Panc1 (cell line): Measurements from ENCODE around the gene RASSF7. TPM values are rescaled to one million over a fixed set of nuclear protein-coding genes. Genes with fewer than 3 reads are reported as not detected.

Source experiments
- ATAC-seq: fragments of 200-7000 bp; cut with Tn5 transposase; 2 replicates; pipeline ENCODE4 v1.9.1; 2020; ENCODE audit warnings: mild to moderate bottlenecking, moderate library complexity
- BruUV-seq: library from RNA; stranded (reverse); fragments of 400-500 nt; replicated peaks from 2 replicates; lab custom pipeline; 2021; lab: Mats Ljungman, UMichigan
- CTCF ChIA-PET: fragments of 300-600 bp; sonication (Branson Sonifier 250); formaldehyde crosslinking; loops from one replicate; lab custom pipeline; 2022; ENCODE audit warnings: antibody characterized with exemption; lab: Charles Lee
- POLR2A ChIA-PET: fragments of 300-600 bp; sonication (Branson Sonifier 250); formaldehyde crosslinking; loops from one replicate; lab custom pipeline; 2022; ENCODE audit warnings: antibody characterized with exemption; lab: Charles Lee
- DNase-seq: peaks from one replicate; pipeline ENCODE4 v3.0.0-alpha.2; 2010; ENCODE audit warnings: low read depth, low spot score
- H3K27ac ChIP-seq: 2 replicates; pipeline ENCODE4 v1.5.1; 2011; ENCODE audit warnings: mild to moderate bottlenecking, low read length, inconsistent platforms
- H3K27me3 ChIP-seq: fragments of 200-500 bp; sonication (Bioruptor generic); 2 replicates; pipeline ENCODE4 v1.6.0; 2014; ENCODE audit warnings: low read length, inconsistent platforms; ENCODE audit not compliant: control insufficient read depth, insufficient read depth
- H3K36me3 ChIP-seq: fragments of 200-500 bp; sonication (Bioruptor generic); 2 replicates; pipeline ENCODE4 v1.5.1; 2014; ENCODE audit warnings: inconsistent platforms, mild to moderate bottlenecking, low read length, moderate library complexity; ENCODE audit not compliant: control insufficient read depth, insufficient read depth
- H3K4me1 ChIP-seq: 2 replicates; pipeline ENCODE4 v1.5.1; 2011; ENCODE audit warnings: inconsistent platforms, mild to moderate bottlenecking, low read length, moderate library complexity; ENCODE audit not compliant: control insufficient read depth, insufficient read depth
- H3K4me3 ChIP-seq, 2 experiments: 2 replicates each; pipeline ENCODE4 v1.5.1; 2011 to 2012; ENCODE audit warnings: low read depth in 2 of 2, low read length in 2 of 2, mild to moderate bottlenecking in 2 of 2, inconsistent platforms in 1 of 2, moderate library complexity in 1 of 2
- H3K9me3 ChIP-seq: fragments of 200-500 bp; sonication (Bioruptor generic); 2 replicates; pipeline ENCODE4 v1.5.1; 2014; ENCODE audit warnings: low read depth, mild to moderate bottlenecking, inconsistent platforms, low read length, moderate library complexity; ENCODE audit not compliant: control insufficient read depth, insufficient read depth
- POLR2AphosphoS5 ChIP-seq: IDR thresholded peaks from 2 replicates; pipeline ENCODE4 v1.6.1; 2012; ENCODE audit warnings: mild to moderate bottlenecking, low read depth, low read length, moderate library complexity
- REST ChIP-seq, 2 experiments: IDR thresholded peaks; 2 replicates each; pipeline ENCODE4 v1.6.1; 2011 to 2012; ENCODE audit warnings: low read depth in 2 of 2, control low read depth in 1 of 2, low read length in 1 of 2, mild to moderate bottlenecking in 1 of 2, moderate library complexity in 1 of 2; ENCODE audit not compliant: insufficient read depth in 1 of 2
- SIN3A ChIP-seq: IDR thresholded peaks from 2 replicates; pipeline ENCODE4 v1.6.1; 2012; ENCODE audit warnings: low read depth, mild to moderate bottlenecking, low read length, moderate library complexity, borderline replicate concordance; ENCODE audit not compliant: insufficient read depth
- TCF7L2 ChIP-seq: IDR thresholded peaks from 2 replicates; pipeline ENCODE4 v1.6.1; 2011; ENCODE audit warnings: mild to moderate bottlenecking, low read depth, low read length, inconsistent platforms
- in situ Hi-C: cut with HindIII; loops from 2 replicates; pipeline ENCODE4 v1.10.0; 2016; ENCODE audit warnings: low sequenced_read_pairs, low pct_unique_long_range_greater_than_20kb
- intact Hi-C: fragments of 100-400 bp; cut with micrococcal nuclease; formaldehyde crosslinking; loops from one replicate; pipeline ENCODE4 v1.10.0; 2022; ENCODE audit not compliant: unreplicated experiment
- total RNA-seq: library from RNA; stranded (reverse); gene quantifications from one replicate; pipeline ENCODE4 v1.2.1, GENCODE V29; 2021; ENCODE audit not compliant: unreplicated experiment
- TF ChIP-seq, protein P1 (sequence below): fragments of 450-650 bp; IDR thresholded peaks from 2 replicates; pipeline ENCODE4 v1.5.1; 2017; ENCODE audit warnings: mild to moderate bottlenecking

RASSF7 gene
- total RNA-seq, 1 experiment from 2014 or later = 81.8 TPM

DNA sequence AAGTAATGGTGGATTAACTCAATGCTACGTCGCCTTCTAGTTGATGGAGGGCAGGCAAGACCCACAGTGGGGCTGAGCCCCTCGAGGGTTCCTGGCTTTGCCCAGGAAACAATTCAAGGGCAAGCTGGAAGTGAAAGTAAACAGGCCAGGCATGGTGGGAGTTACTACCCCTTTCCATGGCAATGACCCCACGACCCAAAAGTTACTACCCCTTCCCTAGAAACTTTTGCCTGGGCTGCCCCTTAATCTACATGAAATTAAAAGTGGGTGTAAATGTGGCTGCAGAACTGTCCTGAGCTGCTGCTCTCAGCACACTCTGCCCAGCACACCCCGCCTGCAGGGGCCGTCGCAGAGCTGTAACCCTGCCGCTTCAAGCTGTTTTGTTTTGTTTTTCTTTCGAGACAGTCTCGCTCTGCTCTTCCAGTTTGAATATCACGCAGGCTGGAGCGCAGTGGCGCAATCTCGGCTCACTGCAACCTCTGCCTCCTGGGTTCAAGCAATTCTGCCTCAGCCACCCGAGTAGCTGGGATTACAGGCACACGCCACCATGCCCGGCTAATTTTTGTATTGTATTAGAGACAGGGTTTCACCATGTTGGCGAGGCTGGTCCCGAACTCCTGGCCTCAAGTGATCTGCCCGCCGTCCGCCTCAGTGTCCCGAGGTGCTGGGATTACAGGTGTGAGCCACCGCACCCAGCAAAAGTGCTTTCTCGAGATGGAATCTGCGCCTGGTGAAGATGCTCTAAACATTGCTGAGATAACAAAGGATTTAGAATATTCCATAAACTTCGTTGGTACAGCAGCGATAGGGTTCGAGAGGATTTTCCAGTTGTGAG, 47.8 kb upstream of the RASSF7 start:
- Histone ChIP-seq H3K4me3 (no peak overlapping the region), H3K27me3 (no peaks in the 10 kb centered on the region), H3K27ac (no peak overlapping the region), H3K9me3 (peaks cover 3% of the 10 kb centered on the region; the same call in 1 of the 2 replicates), H3K4me1 (peaks cover 2% of the 10 kb centered on the region; the same call in 1 of the 2 replicates), H3K36me3 (peaks cover 2% of the 10 kb centered on the region; the same call in 1 of the 2 replicates)
- no peak for TF ChIP-seq TCF7L2
- no peak for TF ChIP-seq SIN3A
- TF ChIP-seq, protein P1, sequence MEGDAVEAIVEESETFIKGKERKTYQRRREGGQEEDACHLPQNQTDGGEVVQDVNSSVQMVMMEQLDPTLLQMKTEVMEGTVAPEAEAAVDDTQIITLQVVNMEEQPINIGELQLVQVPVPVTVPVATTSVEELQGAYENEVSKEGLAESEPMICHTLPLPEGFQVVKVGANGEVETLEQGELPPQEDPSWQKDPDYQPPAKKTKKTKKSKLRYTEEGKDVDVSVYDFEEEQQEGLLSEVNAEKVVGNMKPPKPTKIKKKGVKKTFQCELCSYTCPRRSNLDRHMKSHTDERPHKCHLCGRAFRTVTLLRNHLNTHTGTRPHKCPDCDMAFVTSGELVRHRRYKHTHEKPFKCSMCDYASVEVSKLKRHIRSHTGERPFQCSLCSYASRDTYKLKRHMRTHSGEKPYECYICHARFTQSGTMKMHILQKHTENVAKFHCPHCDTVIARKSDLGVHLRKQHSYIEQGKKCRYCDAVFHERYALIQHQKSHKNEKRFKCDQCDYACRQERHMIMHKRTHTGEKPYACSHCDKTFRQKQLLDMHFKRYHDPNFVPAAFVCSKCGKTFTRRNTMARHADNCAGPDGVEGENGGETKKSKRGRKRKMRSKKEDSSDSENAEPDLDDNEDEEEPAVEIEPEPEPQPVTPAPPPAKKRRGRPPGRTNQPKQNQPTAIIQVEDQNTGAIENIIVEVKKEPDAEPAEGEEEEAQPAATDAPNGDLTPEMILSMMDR = no peak
- no peak for TF ChIP-seq REST (IDR thresholded peaks at IDR 0.05; ENCODE audit: insufficient read depth in 1 of 2, low read depth in 2 of 2, low read length in 1 of 2)
- TF ChIP-seq POLR2AphosphoS5 = no peak; the same call in 1 of the 2 replicates
- no TSS peak for BruUV-seq
- no peak for ATAC-seq
- in situ Hi-C loops (no loop called here), intact Hi-C loops (no loop called here)
- CTCF ChIA-PET = no interaction called here
- POLR2A ChIA-PET = no interaction called here
- no peak for DNase-seq

DNA sequence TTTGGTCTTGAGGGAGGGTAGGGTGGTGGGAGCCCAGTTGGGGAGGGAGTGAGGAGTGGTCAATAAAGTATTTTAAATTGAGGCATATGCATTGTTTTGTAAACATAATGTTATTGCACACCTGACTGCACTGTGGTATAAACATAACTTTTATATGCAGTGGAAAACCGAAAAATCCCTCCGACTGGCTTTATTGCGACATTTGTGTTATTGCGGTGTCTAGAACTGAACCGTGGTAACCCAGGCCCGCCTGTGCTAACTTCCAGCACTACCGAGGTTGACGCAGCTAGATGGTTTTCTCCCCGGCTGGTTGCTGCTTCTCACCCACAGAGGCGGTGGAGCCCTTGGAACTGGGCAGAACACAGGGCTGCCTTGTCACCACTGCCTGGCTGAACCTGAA, 46.2 kb upstream of the RASSF7 start:
- H3K9me3 ChIP-seq = peaks cover 3% of the 10 kb centered on the region; the same call in 1 of the 2 replicates
- intact Hi-C loops (loop anchor here (5.0 kb wide), 1 partner anchor 62 kb away; the partner anchor contains the start of gene PTDSS2), in situ Hi-C loops (no loop called here)
- DNase-seq = no peak
- TF ChIP-seq SIN3A = no peak
- TF ChIP-seq POLR2AphosphoS5 = no peak
- no peak for TF ChIP-seq TCF7L2
- TF ChIP-seq REST (IDR thresholded peaks at IDR 0.05; ENCODE audit: insufficient read depth in 1 of 2, low read depth in 2 of 2, low read length in 1 of 2) = no peak
- TF ChIP-seq, protein P1 = no peak
- CTCF ChIA-PET = no interaction called here
- POLR2A ChIA-PET = no interaction called here
- no TSS peak for BruUV-seq
- no peaks in the 10 kb centered on the region; the same call in 1 of the 2 replicates for H3K36me3 ChIP-seq
- ATAC-seq = no peak
- H3K4me3 ChIP-seq = no peak overlapping the region
- no peaks in the 10 kb centered on the region for H3K27me3 ChIP-seq
- peaks cover 6% of the 10 kb centered on the region; the same call in 1 of the 2 replicates for H3K4me1 ChIP-seq
- no peak overlapping the region for H3K27ac ChIP-seq
